Colon (tissue), 2 donors: ENCODE data around the gene PPIA.
"Not testable (repeated sequence)": the region's sequence is repeated elsewhere in the genome, so short reads cannot be mapped to it uniquely, and the experiment has no call there.

ENCODE experiments used
- FAIRE-seq: peaks from 2 replicates; lab custom pipeline; 2012; peaks lifted over from hg19 to GRCh38; lab: Jason Lieb, UNC
- donor health status: control.
- donor health status: control.

Gene PPIA

GRCh38 chr7:44827567-44827966 is 31.1 kb downstream of the PPIA start:
- no peak for FAIRE-seq

GRCh38 chr7:44838751-44839150 is 42.3 kb downstream of the PPIA start:
- no peak for FAIRE-seq

- FAIRE-seq, result not testable (repeated sequence)
Observed at GRCh38 chr7:44842675-44843074, 46.2 kb downstream of the PPIA start.

GRCh38 chr7:44843440-44843839 is 47.0 kb downstream of the PPIA start:
- FAIRE-seq, result not testable (repeated sequence)

- no peak for FAIRE-seq
Observed at GRCh38 chr7:44845451-44845850, 49.0 kb downstream of the PPIA start.

GRCh38 chr7:44846390-44846789 is 49.9 kb downstream of the PPIA start:
- FAIRE-seq, result not testable (repeated sequence)

- FAIRE-seq, result no peak
Observed at GRCh38 chr7:44846816-44847508, 50.5 kb downstream of the PPIA start.

- no peak for FAIRE-seq
Observed at GRCh38 chr7:44847509-44847919, 51.0 kb downstream of the PPIA start.

- peak; percentile 65 for FAIRE-seq
Observed at GRCh38 chr7:44847920-44848634, 51.6 kb downstream of the PPIA start, which contains the start of gene H2AZ2. H2AZ2 (minus strand) TSS chr7:44848087; CDS start chr7:44847971, 116 bp downstream.

- FAIRE-seq, result no peak
Observed at GRCh38 chr7:44849259-44849884, 52.9 kb downstream of the PPIA start.

GRCh38 chr7:44849885-44850544 is 53.5 kb downstream of the PPIA start:
- FAIRE-seq, result no peak

GRCh38 chr7:44852590-44852989 is 56.1 kb downstream of the PPIA start:
- FAIRE-seq, result no peak
